Stimulated activated CD4-positive, alpha-beta T cell treated with anti-CD3 and anti-CD28 coated beads, TNF-alpha, amount 100 ng/mL, for 1 hour (primary cell): Measurements from ENCODE around the gene ALX4.

Experiments
- DNase-seq, 3 donors: peaks; one replicate each; pipeline ENCODE4 v3.0.0-alpha.2; 2020; ENCODE audit warnings: low read depth in 3 of 3, low spot score in 1 of 3

The ALX4 gene

GRCh38 chr11:44335919-44336318 lies 26.0 kb upstream of the ALX4 start:
- DNase-seq = no peak

DNA sequence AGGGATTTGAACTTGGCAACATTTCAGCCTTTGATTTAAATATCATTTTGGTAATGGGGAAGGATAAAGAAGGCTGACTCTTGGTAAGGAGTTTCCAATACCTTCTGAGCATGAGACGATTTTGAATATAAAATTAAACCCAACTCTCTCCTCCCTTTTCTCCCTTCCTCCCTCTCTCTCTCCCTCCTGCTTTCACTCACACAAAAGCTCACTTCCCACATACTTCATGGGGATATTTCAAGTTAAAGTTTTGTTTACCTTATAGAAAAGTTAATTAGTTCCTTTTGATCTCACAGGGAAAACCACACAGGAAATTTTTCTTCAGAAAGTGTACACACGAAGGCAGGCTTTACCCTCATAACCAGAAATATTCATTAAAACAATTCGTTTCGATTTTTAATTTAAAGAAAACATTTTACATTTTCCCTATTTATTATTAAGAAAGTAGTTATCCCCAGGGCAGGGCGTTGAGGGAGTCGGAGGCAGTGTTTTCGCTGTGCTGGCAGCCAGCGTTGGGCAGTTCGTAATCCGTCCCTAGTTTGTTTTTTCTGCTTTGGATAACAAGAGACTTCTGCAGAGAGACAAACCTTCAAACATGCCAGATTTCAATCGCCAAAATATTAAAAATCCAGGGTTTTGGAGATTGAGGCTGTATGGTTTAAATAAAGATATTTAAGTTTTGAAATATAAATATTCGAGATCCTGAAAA lies 25.3 kb upstream of the ALX4 start:
- no peak for DNase-seq

- no peak for DNase-seq
Measured at GRCh38 chr11:44334356-44335004, 24.5 kb upstream of the ALX4 start.

DNA sequence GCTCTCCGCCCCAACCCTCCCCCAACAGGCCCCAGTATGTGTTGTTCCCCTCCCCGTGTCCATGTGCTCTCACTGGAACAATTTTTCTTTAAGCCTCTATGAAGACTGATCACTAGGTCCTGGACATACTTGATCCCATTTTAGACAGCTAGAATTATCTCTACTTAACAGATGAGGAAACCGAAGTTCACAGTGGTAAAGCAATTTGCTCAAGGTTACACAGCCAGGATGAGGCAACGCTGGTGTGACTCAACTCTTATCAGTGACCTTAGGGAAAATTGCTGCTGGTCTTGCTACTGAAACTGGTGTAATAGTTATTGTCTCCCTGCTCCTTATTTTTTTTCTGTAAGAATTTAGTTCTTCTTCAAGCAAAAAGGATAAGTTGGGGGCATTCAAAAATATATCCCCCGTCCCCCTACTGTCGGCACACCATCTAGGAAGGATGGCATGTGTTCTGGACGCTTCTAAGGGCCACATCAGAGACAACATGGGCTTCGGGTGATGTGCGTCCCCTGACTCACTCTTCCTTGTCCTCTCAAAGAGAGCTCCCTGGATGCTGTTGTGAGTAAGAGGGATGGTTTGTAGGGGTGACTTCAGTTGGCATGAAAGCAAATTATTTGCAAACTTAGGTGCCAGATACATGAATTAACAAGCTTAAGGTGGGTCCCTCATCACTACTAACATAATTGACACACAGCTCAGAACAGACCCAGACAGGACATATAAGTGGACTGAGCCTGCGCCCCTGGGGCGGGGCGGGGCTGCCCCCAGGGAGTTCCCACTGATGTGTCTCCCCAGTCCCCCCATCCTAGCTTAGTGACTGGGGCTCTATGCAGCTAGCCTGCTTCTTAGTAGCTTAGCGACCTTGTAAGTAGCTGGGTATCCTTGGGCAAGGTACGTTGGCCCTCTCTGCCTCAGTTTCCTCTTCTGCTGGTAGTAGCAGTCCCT lies 23.6 kb upstream of the ALX4 start:
- no peak for DNase-seq

DNA sequence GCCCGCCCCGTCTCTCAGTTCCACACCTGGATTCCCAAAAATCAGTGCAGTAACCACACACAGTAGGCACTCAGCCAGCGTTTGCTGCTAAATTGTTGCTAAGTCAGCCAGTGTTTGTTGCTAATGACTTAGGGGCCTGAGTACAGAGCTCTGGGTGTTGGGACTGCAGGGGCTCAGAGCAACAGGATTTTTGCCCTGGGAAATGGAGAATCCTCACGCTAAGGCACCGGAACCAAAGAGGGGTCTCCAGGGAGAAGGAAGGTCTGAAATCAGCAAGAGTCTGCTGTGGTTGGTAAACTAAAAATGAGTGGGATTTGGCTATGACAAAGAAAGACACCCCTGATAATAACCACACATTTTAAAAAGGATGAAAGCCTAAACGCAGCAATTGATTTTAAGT lies 22.7 kb upstream of the ALX4 start:
- no peak for DNase-seq

GRCh38 chr11:44329472-44330230 lies 19.7 kb upstream of the ALX4 start:
- DNase-seq = no peak

GRCh38 chr11:44328138-44328660 lies 18.3 kb upstream of the ALX4 start:
- no peak for DNase-seq

GRCh38 chr11:44327730-44328129 lies 17.8 kb upstream of the ALX4 start:
- no peak for DNase-seq

GRCh38 chr11:44326615-44327475 lies 16.9 kb upstream of the ALX4 start:
- DNase-seq = no peak

DNA sequence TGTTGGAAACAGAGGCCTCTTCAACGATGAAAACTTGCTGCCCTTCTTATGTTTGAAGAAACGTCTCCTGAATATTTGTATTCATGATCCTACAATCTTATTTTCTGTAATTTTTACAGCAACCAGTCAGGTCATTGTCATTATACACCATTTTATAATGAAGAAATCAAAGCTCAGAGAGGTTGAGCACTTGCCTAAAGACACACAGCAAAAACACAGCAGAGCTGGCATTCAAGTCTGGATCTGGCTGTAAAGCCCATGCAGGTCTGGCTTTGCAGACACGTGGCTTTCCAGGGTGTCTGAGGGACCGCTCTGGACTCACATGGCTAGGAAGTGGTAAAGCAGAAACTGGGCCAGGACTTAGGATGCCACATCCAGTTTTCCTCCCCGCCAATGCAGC lies 15.8 kb upstream of the ALX4 start:
- no peak for DNase-seq

DNA sequence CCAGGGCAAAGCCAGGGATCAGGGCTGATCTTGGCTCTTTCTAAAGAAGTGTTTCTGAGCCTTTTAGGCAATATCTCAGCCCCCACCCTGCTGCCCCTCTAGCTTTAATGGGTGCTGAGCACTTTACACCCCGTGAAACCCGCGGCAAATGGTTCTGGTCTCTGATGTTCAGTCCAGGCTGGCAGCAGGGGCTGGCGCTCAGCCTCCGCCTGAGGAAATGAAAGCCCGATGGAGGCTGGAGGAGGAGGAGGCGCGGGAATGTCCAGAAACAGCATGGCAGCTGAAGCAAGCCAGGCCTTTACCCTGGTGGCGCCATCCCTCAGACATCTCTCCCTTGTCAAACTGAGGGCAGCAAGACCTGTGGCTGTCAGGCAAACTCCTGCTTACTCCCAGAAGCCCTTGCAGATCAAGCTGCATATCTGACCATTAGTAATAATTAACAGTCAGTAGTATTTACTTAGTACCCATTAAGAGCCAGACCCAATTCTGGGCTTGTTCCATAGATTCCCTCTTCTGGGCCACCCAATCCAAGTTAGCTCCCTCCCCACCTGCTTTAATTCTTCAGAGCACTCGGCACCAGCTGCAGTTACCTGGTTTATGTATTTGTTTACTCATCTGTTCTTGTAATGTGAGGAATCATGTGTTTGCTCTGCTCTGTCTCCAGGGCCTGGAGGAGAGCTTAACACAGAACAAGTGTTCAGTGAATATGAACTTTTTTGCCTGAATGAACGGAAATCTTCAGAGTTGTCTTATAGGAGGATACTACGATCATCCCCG lies 15.0 kb upstream of the ALX4 start:
- no peak for DNase-seq

DNA sequence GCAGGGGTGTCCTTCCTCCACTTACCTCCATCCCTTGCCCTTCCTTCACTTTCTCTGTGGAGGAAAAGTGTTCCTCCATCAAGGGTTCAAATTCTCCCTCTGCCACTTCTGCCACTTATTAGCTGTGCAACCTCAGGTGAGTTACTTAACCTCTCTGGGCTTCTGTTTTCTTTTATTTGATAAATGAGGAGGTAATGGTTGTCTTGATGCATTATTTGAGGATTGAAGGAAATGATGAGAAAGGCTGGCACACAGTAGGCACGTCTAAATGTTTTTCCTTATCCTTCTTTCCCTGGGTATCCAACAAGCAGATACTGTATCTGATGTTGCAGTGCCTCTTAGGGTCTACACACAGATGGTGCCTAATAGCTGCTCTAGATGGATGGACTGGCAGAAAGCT lies 14.3 kb upstream of the ALX4 start:
- no peak for DNase-seq

DNA sequence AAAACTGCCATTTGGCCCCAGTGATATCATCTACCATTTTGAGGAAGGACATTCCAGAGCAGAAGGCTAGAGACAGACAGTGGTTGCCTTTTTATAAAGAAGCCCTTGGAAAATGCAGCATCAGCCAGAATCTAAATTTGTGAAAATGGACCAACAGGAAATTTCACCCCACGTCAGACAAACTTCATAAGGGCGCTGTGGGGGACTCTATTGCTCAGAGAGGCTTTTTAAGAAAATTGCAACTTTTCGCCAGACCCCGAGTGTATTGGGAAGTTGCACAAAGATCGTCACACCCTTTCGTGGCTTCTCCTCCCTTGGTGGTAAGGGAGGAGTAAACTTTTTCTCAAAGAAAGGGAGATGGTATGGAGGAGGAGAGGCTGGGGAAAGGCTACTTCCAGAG lies 12.3 kb upstream of the ALX4 start:
- no peak for DNase-seq

GRCh38 chr11:44321059-44321458 lies 11.1 kb upstream of the ALX4 start:
- DNase-seq = no peak

DNA sequence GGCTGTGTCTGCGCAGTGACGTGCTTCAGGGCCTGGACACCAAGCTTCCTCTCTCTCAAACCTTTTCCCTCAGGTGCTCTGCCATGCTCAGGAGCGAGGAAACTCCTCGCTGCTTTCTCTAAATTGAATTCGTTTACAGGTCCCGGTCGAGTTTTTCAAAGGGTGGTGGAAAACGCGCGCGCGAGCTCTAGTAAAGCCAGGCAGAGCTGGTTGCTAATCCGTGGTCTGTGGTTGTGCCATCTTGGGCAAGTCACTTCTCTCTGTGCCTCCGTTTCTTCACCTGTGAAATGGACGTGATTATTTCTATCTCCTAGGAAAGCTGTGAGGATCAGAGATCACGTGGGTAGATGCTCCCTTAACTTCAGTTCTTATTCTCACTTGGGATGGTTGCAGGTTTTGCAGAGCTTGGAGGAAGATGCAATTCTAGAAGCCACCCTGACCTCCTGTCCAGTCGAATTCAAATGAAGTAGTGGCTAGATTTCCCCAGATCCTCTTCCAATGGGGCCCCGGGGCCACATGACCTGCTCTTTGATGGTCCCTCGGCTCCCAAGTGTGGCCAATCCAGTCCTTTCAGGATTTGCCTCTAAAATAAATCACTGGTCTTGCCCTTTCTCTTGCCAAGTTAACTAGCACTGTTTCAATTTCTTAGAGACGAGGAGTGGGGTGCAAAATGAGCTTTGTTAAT lies 10.5 kb upstream of the ALX4 start:
- DNase-seq = no peak

DNA sequence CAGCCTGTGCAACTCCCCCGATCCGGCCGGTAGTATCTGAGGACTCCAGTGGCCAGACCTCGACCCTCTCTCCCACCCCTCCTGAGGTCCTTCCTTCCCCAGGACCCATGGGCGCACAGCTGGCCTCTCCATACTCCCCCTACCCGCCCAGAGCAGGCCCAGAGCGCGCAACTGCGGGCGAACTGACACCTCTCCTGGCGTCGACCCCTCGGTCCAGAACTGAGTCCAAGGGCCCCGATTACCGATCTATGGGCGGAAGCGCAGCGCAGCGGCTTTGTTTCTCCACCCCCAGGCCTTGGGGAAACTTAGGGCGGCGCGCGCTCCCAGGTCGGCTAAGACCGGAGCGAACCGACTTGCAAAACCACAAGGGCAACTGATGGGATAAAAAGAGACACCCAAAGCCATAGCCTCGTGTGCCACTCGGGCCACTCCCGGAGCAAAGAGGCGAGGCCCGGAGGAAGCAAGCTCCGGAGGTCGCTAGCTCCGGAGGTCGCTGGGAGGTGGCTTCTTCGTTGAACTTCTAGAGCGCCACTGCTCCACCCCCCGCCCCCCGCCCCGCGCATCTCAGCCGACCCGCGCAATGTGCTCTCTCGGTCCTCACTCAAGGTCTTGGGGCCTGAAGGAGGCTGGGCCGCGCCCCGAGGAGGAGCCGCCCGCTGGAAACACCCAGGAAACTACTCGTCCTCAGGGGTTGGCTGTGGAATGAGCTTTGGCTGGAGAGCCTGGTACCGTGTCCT lies 9.8 kb upstream of the ALX4 start:
- no peak for DNase-seq

DNA sequence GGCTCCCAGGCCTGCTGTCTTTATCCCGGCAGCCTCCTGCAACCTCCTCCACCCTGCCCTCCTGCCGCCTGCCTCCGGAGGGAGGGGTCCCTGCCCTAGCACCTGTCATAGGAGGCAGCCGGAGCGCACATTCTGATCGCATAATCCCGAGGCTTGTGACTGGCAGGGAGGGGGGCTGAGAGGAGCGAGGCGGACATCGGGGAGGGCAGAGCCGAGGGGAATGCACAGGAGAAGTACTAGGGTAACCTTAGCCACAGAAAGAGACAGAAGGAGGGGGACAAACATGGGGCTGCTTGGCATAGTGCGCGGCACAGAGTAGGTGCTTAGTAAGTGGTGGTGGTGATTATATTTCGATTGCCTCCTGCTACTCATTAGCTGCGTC lies 9.2 kb upstream of the ALX4 start:
- DNase-seq = no peak

DNA sequence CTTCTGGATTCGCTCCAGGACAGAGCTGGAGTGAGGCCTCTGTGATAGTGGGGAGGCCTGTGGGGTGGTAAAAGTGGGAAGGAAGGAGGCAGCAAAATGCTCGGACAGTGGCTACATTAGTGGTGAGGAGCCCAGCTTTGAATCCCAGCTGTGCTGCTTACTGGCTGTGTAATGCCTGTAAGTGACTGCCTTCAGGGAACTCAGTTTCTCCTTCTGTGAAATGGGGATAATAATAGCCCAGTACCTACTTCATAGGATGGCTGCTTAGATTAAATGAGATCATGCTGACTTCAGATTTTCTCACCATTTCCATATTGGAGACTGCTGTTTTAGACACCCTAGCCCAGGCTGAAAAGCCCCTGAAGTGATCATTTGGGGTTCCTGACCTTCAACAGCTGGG lies 8.4 kb upstream of the ALX4 start:
- DNase-seq = no peak
